PC-3 (cell line): Measurements from ENCODE around the gene UBA5. TPM values are rescaled to one million over a fixed set of nuclear protein-coding genes. Genes with fewer than 3 reads are reported as not detected.

Experiments used
- ATAC-seq: fragments of 200-7000 bp; cut with Tn5 transposase; 2 replicates; pipeline ENCODE4 v1.9.1; 2020; ENCODE audit warnings: mild to moderate bottlenecking, moderate library complexity
- BruUV-seq: library from RNA; stranded (reverse); fragments of 400-500 nt; replicated peaks from 2 replicates; lab custom pipeline; 2021; lab: Mats Ljungman, UMichigan
- CTCF ChIA-PET: fragments of 300-600 bp; sonication (Branson Sonifier 250); formaldehyde crosslinking; loops from one replicate; lab custom pipeline; 2022; ENCODE audit warnings: antibody characterized with exemption; lab: Charles Lee
- POLR2A ChIA-PET: fragments of 300-600 bp; sonication (Branson Sonifier 250); formaldehyde crosslinking; loops from one replicate; lab custom pipeline; 2022; ENCODE audit warnings: antibody characterized with exemption; ENCODE audit not compliant: unreplicated experiment; lab: Charles Lee
- DNase-seq: peaks from one replicate; pipeline ENCODE4 v3.0.0-alpha.2; 2015
- H2AFZ ChIP-seq: fragments of 300-600 bp; sonication (generic); 2 replicates; pipeline ENCODE4 v1.6.0; 2016; ENCODE audit warnings: antibody characterized with exemption, low read length
- H3F3A ChIP-seq: fragments of 300-600 bp; sonication (generic); one replicate; pipeline ENCODE4 v1.6.0; 2017; ENCODE audit warnings: antibody characterized with exemption, low read length, control low read depth, mild to moderate bottlenecking; ENCODE audit not compliant: unreplicated experiment
- H3K27ac ChIP-seq: fragments of 300-600 bp; sonication (generic); 2 replicates; pipeline ENCODE4 v1.5.1; 2016; ENCODE audit warnings: mild to moderate bottlenecking, low read length
- H3K27me3 ChIP-seq: fragments of 300-600 bp; sonication (generic); 2 replicates; pipeline ENCODE4 v1.6.1; 2016; ENCODE audit warnings: low read length, mixed read lengths
- H3K36me3 ChIP-seq: fragments of 300-600 bp; sonication (generic); 2 replicates; pipeline ENCODE4 v1.6.1; 2016; ENCODE audit warnings: low read depth, mixed run types, low read length, mixed read lengths
- H3K4me1 ChIP-seq: fragments of 300-600 bp; sonication (generic); 2 replicates; pipeline ENCODE4 v1.5.1; 2016; ENCODE audit warnings: low read length; ENCODE audit not compliant: insufficient read depth
- H3K4me2 ChIP-seq: fragments of 300-600 bp; sonication (generic); 2 replicates; pipeline ENCODE4 v1.6.0; 2016; ENCODE audit warnings: low read length
- H3K4me3 ChIP-seq: fragments of 300-600 bp; sonication (generic); 2 replicates; pipeline ENCODE4 v1.5.1; 2016; ENCODE audit warnings: mild to moderate bottlenecking, low read length, mixed read lengths
- H3K79me2 ChIP-seq: fragments of 300-600 bp; sonication (generic); 2 replicates; pipeline ENCODE4 v1.6.1; 2017; ENCODE audit warnings: low read length, mixed read lengths
- H3K9ac ChIP-seq: fragments of 300-600 bp; sonication (generic); 2 replicates; pipeline ENCODE4 v1.6.0; 2016; ENCODE audit warnings: mild to moderate bottlenecking, low read length
- H3K9me2 ChIP-seq: fragments of 300-600 bp; sonication (generic); replicated peaks from 2 replicates; pipeline ENCODE4 v1.6.1; 2016; ENCODE audit warnings: mixed run types, low read length, mixed read lengths
- H3K9me3 ChIP-seq: fragments of 300-600 bp; sonication (generic); 2 replicates; pipeline ENCODE4 v1.6.1; 2016; ENCODE audit warnings: low read length, mixed read lengths
- H4K20me1 ChIP-seq: fragments of 300-600 bp; sonication (generic); 2 replicates; pipeline ENCODE4 v1.6.1; 2016; ENCODE audit warnings: low read length, mixed read lengths
- EZH2 ChIP-seq: fragments of 300-600 bp; sonication (generic); IDR thresholded peaks from one replicate; pipeline ENCODE4 v1.6.1; 2017; ENCODE audit warnings: antibody characterized with exemption, mild to moderate bottlenecking, low read length; ENCODE audit not compliant: unreplicated experiment
- EZH2phosphoT487 ChIP-seq: fragments of 300-600 bp; sonication (generic); IDR thresholded peaks from 2 replicates; pipeline ENCODE4 v1.6.1; 2018; ENCODE audit warnings: mild to moderate bottlenecking, antibody characterized with exemption, low read length, borderline replicate concordance
- intact Hi-C: fragments of 100-400 bp; cut with micrococcal nuclease; formaldehyde crosslinking; loops from 2 replicates; pipeline ENCODE4 v1.9.0; 2023
- total RNA-seq: library from RNA; depleted of rRNA; stranded (reverse); fragments of >200 nt; gene quantifications from 2 replicates; pipeline ENCODE4 v1.2.3, GENCODE V29; 2014
- TF ChIP-seq, protein P1 (sequence below): fragments of 300-600 bp; sonication (generic); conservative IDR thresholded peaks from 2 replicates; pipeline ENCODE4 v1.5.1; 2017; ENCODE audit warnings: antibody characterized with exemption, low read depth, mild to moderate bottlenecking, low read length

UBA5 gene
- total RNA-seq, 1 experiment from 2014 or later: 78.7 TPM

DNA sequence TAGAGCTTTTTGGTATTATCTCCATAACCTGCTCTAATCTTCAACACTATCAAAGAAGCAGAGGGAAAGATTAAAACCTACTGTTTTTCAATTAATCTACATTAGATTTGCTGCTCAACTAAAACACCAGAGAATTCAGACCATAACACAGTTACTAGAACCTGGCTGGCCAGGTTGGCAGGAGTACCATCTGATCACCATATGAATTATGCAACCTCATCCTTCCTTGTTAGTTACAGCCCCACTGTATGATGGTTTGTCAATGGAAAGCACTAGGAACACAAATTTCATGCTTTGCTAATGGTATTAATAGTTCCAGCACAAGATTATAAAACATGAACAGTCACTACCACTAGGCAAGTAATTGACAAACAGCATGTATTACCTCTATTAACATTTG lies 56.2 kb downstream of the UBA5 start:
- Histone ChIP-seq H3F3A (no peaks in the 10 kb centered on the region), H2AFZ (no peak overlapping the region), H3K27me3 (no peaks in the 10 kb centered on the region), H4K20me1 (no peaks in the 10 kb centered on the region), H3K36me3 (no peaks in the 10 kb centered on the region), H3K9me2 (no peaks in the 10 kb centered on the region), H3K9me3 (no peaks in the 10 kb centered on the region), H3K4me3 (no peak overlapping the region), H3K79me2 (peaks cover 13% of the 10 kb centered on the region), H3K9ac (no peak overlapping the region), H3K27ac (no peak overlapping the region), H3K4me1 (peaks cover 9% of the 10 kb centered on the region), H3K4me2 (no peak overlapping the region)
- ChIA-PET CTCF (no interaction called here), POLR2A (no interaction called here)
- BruUV-seq: no TSS peak
- no peak for TF ChIP-seq EZH2
- TF ChIP-seq, protein P1, sequence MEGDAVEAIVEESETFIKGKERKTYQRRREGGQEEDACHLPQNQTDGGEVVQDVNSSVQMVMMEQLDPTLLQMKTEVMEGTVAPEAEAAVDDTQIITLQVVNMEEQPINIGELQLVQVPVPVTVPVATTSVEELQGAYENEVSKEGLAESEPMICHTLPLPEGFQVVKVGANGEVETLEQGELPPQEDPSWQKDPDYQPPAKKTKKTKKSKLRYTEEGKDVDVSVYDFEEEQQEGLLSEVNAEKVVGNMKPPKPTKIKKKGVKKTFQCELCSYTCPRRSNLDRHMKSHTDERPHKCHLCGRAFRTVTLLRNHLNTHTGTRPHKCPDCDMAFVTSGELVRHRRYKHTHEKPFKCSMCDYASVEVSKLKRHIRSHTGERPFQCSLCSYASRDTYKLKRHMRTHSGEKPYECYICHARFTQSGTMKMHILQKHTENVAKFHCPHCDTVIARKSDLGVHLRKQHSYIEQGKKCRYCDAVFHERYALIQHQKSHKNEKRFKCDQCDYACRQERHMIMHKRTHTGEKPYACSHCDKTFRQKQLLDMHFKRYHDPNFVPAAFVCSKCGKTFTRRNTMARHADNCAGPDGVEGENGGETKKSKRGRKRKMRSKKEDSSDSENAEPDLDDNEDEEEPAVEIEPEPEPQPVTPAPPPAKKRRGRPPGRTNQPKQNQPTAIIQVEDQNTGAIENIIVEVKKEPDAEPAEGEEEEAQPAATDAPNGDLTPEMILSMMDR: no peak
- no peak for TF ChIP-seq EZH2phosphoT487
- DNase-seq (no peak), ATAC-seq (no peak)
- intact Hi-C loops: no loop called here

DNA sequence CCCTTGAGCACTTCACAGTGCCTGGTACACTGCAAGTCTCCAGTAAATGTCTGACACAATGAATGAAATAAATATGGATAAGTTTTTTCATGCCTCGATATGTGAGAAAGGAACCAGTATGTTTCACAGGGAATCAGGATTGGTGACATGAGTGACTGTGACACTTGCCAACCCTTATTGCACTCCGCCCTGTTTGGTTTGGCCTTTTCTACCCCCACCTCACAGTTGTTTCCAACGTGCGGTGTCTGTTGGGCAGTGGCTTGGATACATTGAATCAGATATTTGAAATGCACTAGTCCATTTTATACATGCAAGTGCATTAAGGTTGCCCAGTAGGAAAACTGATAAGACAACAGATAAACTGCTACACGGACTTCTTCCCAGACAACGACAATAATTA lies 60.1 kb downstream of the UBA5 start:
- Histone ChIP-seq H4K20me1 (no peaks in the 10 kb centered on the region), H3K36me3 (no peaks in the 10 kb centered on the region), H3F3A (no peaks in the 10 kb centered on the region), H3K4me3 (peak overlapping the region; percentile 88; the same call in 1 of the 2 replicates), H3K4me1 (peaks cover 15% of the 10 kb centered on the region), H2AFZ (no peak overlapping the region), H3K4me2 (peak overlapping the region; percentile 88), H3K27ac (no peak overlapping the region), H3K9me3 (no peaks in the 10 kb centered on the region), H3K27me3 (no peaks in the 10 kb centered on the region), H3K9me2 (no peaks in the 10 kb centered on the region), H3K79me2 (peaks cover 18% of the 10 kb centered on the region), H3K9ac (no peak overlapping the region)
- ChIA-PET POLR2A (no interaction called here), CTCF (no interaction called here)
- intact Hi-C loops: loop anchor here (5.0 kb wide), 1 partner anchor 852 kb away; the partner anchor contains the start of gene CDV3
- DNase-seq: no peak
- ATAC-seq: no peak
- TF ChIP-seq, protein P1: no peak
- TF ChIP-seq EZH2phosphoT487: no peak
- no peak for TF ChIP-seq EZH2
- no TSS peak for BruUV-seq

DNA sequence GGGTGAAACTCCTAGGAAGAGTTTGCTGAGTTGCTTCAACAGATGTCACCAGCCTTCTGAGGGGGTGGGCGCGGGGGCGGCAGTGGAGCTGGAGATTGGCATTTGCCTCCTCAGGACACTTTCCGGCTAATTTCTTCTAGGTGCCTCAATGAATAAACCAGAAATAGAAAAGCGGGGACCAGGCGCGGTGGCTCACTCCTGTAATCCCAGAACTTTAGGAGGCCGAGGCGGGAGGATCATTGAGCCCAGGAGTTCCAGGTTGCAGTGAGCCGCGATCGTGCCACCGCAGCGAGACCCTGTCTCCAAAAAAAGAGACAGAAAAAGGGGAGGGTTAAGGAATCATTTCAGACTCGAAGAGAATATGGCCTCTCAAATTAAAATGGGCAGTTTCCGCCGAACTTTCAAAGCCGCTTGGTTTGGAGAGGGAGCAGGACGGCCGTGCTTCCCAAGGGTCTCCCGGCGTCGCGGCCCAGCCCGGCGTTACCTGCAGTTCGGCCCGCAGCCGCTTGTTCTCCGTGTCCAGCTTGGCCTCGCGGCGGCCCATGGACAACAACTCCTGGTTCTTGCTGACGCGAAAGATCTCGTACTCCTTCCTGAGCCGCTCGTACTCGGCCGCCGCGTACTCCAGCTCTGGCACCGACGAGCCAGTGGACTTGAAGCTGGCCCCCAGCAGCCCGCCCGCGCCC lies 61.5 kb downstream of the UBA5 start:
- ATAC-seq (peak; percentile 48), DNase-seq (peak; percentile 40)
- intact Hi-C loops: loop anchor here (1.0 to 5.0 kb wide), 2 partner anchors 62 to 851 kb away; partner anchors contain the start of genes ACAD11 and CDV3
- TF ChIP-seq, protein P1: no peak
- TF ChIP-seq EZH2phosphoT487: no peak
- TF ChIP-seq EZH2: no peak
- peaks cover 15% of the 10 kb centered on the region for H3K4me1 ChIP-seq
- no peaks in the 10 kb centered on the region for H3K36me3 ChIP-seq
- H3K27me3 ChIP-seq: no peaks in the 10 kb centered on the region
- H3F3A ChIP-seq: no peaks in the 10 kb centered on the region
- H3K79me2 ChIP-seq: peaks cover 18% of the 10 kb centered on the region
- CTCF ChIA-PET: no interaction called here
- peak overlapping the region; percentile 88 for H3K4me2 ChIP-seq
- no peaks in the 10 kb centered on the region for H3K9me2 ChIP-seq
- TSS peak; percentile 55 for BruUV-seq
- H3K9me3 ChIP-seq: no peaks in the 10 kb centered on the region
- H3K27ac ChIP-seq: no peak overlapping the region
- H3K9ac ChIP-seq: peak overlapping the region; percentile 69
- POLR2A ChIA-PET: no interaction called here
- peak overlapping the region; percentile 75 for H2AFZ ChIP-seq
- peak overlapping the region; percentile 88 for H3K4me3 ChIP-seq
- no peaks in the 10 kb centered on the region for H4K20me1 ChIP-seq
